Endodermal cell (in vitro differentiated cells): ENCODE results near the gene PAQR8. TPM values are rescaled to one million over a fixed set of nuclear protein-coding genes. Genes with fewer than 3 reads are reported as not detected.
"Not testable (repeated sequence)": the region's sequence is repeated elsewhere in the genome, so short reads cannot be mapped to it uniquely, and the experiment has no call there.

Experiments used
- DNase-seq: peaks from one replicate; pipeline ENCODE4 v3.0.0-alpha.2; 2017
- H3K27ac ChIP-seq: 2 replicates; pipeline ENCODE4 v1.5.1; 2013; ENCODE audit warnings: mild to moderate bottlenecking, low read depth, low read length, moderate library complexity
- H3K27me3 ChIP-seq: 2 replicates; pipeline ENCODE4 v1.6.1; 2013; ENCODE audit warnings: mild to moderate bottlenecking, low read length, moderate library complexity; ENCODE audit not compliant: insufficient read depth, control insufficient read depth, poor library complexity, severe bottlenecking
- H3K36me3 ChIP-seq: 2 replicates; pipeline ENCODE4 v1.7.0; 2013; ENCODE audit warnings: mild to moderate bottlenecking, low read length, moderate library complexity; ENCODE audit not compliant: control insufficient read depth, insufficient read depth
- H3K4me1 ChIP-seq: one replicate; pipeline ENCODE4 v1.7.0; 2013; ENCODE audit warnings: low read length; ENCODE audit not compliant: control insufficient read depth, insufficient read depth
- H3K4me3 ChIP-seq: 2 replicates; pipeline ENCODE4 v1.5.1; 2013; ENCODE audit warnings: mild to moderate bottlenecking, low read length, moderate library complexity
- H3K9ac ChIP-seq: 2 replicates; pipeline ENCODE4 v1.6.1; 2013; ENCODE audit warnings: mild to moderate bottlenecking, low read length, moderate library complexity; ENCODE audit not compliant: poor library complexity, severe bottlenecking; ENCODE audit errors: extremely low read depth
- H3K9me3 ChIP-seq: 2 replicates; pipeline ENCODE4 v1.6.1; 2013; ENCODE audit warnings: mild to moderate bottlenecking, low read length, moderate library complexity; ENCODE audit not compliant: control insufficient read depth
- H3K27ac Mint-ChIP-seq: 2 replicates; pipeline ENCODE4 v1.8.0; 2020; ENCODE audit warnings: mixed read lengths
- H3K27me3 Mint-ChIP-seq: 2 replicates; pipeline ENCODE4 v1.8.0; 2021; ENCODE audit warnings: mild to moderate bottlenecking, mixed read lengths; ENCODE audit not compliant: insufficient read depth
- H3K36me3 Mint-ChIP-seq: 2 replicates; pipeline ENCODE4 v1.8.0; 2020; ENCODE audit warnings: low read depth, mixed read lengths
- H3K4me1 Mint-ChIP-seq: 2 replicates; pipeline ENCODE4 v1.8.0; 2020; ENCODE audit warnings: mixed read lengths
- H3K4me3 Mint-ChIP-seq: 2 replicates; pipeline ENCODE4 v1.8.0; 2020; ENCODE audit warnings: mild to moderate bottlenecking, moderate library complexity, mixed read lengths
- H3K9me3 Mint-ChIP-seq: 2 replicates; pipeline ENCODE4 v1.8.0; 2020; ENCODE audit warnings: mild to moderate bottlenecking, mixed read lengths
- WGBS, 2 experiments: methylation state at CpG; one replicate each; pipeline versions ENCODE4 v1.1.5 to v1.1.7; 2013; ENCODE audit warnings: missing lambda C conversion rate in 2 of 2, mixed read lengths in 1 of 2; ENCODE audit not compliant: insufficient coverage in 1 of 2, insufficient read length in 1 of 2; 5-methylcytosine and 5-hydroxymethylcytosine counted together
- total RNA-seq, 2 donors: library from RNA; stranded (reverse); fragmentation: NEBNext Ultra II Directional in 1 of 2; extraction: Animal tissue kit (Norgen Biotek cat#: 25700) in 1 of 2; gene quantifications; 2 replicates in 1 of 2; 3 replicates in 1 of 2; pipeline ENCODE4 v1.2.1, GENCODE V29; 2021
- TF ChIP-seq, protein P1 (sequence below): fragments of 200-600 bp; sonication (generic); conservative IDR thresholded peaks from 2 replicates; pipeline ENCODE4 v1.5.0; 2021; ENCODE audit warnings: antibody characterized with exemption, mild to moderate bottlenecking

PAQR8 gene
- total RNA-seq, 2 donors from 2014 or later, result 5.9 to 6.7 TPM

DNA sequence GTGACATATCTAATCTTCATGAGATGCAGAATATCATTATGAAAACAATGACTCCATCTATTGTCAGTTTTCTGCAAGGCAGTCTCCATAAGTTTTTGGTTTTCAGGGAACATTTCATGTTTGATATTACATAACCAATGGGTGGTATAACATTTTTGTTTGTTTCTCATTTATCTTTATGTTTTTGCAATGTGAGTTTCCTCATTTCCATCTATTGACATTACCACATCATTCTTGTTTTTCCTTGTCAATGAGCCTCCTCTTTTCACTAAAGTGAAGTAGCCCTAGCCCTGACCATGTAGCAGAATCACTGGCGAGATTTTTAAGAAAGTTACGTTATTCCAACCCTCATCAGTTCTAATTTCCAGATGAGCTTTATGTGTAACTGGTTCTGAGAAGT, 62.6 kb downstream of the PAQR8 start:
- Mint-ChIP-seq H3K9me3 (no peaks in the 10 kb centered on the region), H3K27ac (no peak overlapping the region), H3K36me3 (peaks cover 12% of the 10 kb centered on the region), H3K4me3 (no peak overlapping the region), H3K27me3 (no peaks in the 10 kb centered on the region), H3K4me1 (no peaks in the 10 kb centered on the region)
- 80% methylated on average over 2 of the region's 2 CpGs; no CpG with 5 or more reads in 1 of the 2 experiments for WGBS, 2 experiments
- no peaks in the 10 kb centered on the region for H3K27me3 ChIP-seq
- no peak overlapping the region for H3K9ac ChIP-seq
- H3K4me1 ChIP-seq, result peaks cover 3% of the 10 kb centered on the region
- H3K27ac ChIP-seq, result no peak overlapping the region
- peaks cover 5% of the 10 kb centered on the region for H3K36me3 ChIP-seq
- H3K4me3 ChIP-seq, result no peak overlapping the region
- no peaks in the 10 kb centered on the region for H3K9me3 ChIP-seq
- DNase-seq, result no peak
- TF ChIP-seq, protein P1, sequence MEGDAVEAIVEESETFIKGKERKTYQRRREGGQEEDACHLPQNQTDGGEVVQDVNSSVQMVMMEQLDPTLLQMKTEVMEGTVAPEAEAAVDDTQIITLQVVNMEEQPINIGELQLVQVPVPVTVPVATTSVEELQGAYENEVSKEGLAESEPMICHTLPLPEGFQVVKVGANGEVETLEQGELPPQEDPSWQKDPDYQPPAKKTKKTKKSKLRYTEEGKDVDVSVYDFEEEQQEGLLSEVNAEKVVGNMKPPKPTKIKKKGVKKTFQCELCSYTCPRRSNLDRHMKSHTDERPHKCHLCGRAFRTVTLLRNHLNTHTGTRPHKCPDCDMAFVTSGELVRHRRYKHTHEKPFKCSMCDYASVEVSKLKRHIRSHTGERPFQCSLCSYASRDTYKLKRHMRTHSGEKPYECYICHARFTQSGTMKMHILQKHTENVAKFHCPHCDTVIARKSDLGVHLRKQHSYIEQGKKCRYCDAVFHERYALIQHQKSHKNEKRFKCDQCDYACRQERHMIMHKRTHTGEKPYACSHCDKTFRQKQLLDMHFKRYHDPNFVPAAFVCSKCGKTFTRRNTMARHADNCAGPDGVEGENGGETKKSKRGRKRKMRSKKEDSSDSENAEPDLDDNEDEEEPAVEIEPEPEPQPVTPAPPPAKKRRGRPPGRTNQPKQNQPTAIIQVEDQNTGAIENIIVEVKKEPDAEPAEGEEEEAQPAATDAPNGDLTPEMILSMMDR, result no peak

DNA sequence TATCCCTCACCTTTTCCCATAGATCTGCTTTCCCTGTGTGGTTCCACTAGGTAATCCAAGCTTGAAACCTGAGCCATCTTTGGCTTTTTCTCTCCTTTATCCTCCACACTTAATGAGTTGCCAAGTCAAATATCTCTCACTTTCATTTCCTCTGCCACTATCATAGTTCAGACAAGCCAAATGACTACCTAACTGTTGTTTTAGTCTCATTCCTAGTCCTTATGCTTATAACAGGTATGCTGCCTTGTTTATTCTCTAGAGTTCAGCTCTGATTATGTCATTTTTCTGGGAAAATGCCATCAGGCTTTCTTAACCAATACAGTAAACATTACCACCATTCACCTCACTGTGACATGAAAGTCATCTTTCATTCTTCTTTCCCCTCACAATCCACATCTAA, 64.7 kb downstream of the PAQR8 start:
- DNase-seq, result no peak
- Histone ChIP-seq H3K9ac (no peak overlapping the region), H3K9me3 (no peaks in the 10 kb centered on the region), H3K4me3 (no peak overlapping the region), H3K27ac (no peak overlapping the region), H3K36me3 (peaks cover 5% of the 10 kb centered on the region), H3K27me3 (no peaks in the 10 kb centered on the region), H3K4me1 (peaks cover 3% of the 10 kb centered on the region)
- Mint-ChIP-seq H3K27ac (no peak overlapping the region), H3K4me1 (no peaks in the 10 kb centered on the region), H3K27me3 (no peaks in the 10 kb centered on the region), H3K9me3 (no peaks in the 10 kb centered on the region), H3K4me3 (no peak overlapping the region), H3K36me3 (peaks cover 19% of the 10 kb centered on the region)
- TF ChIP-seq, protein P1, result no peak

DNA sequence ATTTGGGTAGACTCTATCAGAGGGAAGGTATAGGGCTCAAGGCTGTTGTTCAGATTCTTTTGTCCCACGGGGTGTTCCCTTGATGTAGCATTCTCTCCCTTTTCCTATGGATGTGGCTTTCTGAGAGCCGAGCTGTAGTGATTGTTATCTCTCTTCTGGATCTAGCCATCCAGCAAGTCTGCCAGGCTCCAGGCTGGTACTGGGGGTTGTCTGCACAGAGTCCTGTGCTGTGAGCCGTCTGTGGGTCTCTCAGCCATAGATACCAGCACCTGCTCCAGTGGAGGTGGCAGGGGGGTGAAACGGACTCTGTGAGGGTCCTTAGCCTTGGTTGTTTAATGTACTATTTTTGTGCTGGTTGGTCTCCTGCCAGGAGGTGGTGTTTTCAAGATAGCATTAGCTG, 71.3 kb downstream of the PAQR8 start:
- not testable (repeated sequence) for H3K4me1 ChIP-seq
- WGBS, 2 experiments, result 91 to 100% methylated on average over 1 to 4 of the region's 4 CpGs

DNA sequence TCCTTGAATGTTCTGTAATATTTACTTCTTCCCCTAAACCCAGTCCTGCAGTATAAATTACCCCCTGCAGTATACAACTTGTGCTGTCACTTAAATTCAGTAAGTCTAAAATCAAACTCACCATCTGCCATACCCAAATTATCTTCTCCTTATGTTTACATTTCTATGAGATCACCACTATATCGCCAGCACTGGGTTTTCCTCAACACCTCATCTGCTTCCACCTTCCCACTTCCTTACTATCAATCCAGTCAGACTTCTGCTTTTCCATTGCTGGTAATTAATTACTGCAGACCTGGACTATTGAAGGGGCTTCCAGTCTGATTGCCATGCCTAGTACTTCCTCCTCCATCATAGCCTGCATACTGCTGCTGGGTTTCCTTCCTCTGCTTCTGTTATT, 73.4 kb downstream of the PAQR8 start:
- Mint-ChIP-seq H3K27ac (no peak overlapping the region), H3K4me3 (no peak overlapping the region), H3K36me3 (peaks cover 6% of the 10 kb centered on the region), H3K4me1 (no peaks in the 10 kb centered on the region), H3K9me3 (no peaks in the 10 kb centered on the region), H3K27me3 (no peaks in the 10 kb centered on the region)
- Histone ChIP-seq H3K9me3 (no peaks in the 10 kb centered on the region), H3K27me3 (no peaks in the 10 kb centered on the region), H3K4me3 (no peak overlapping the region), H3K9ac (no peak overlapping the region), H3K36me3 (peaks cover 7% of the 10 kb centered on the region), H3K27ac (no peak overlapping the region), H3K4me1 (no peaks in the 10 kb centered on the region)
- 95 to 100% methylated on average over 1 of the region's 1 CpG for WGBS, 2 experiments
- DNase-seq, result no peak
- TF ChIP-seq, protein P1, result no peak

More for the DNA sequence above, 71.3 kb downstream of the PAQR8 start:
- H3K27me3 ChIP-seq, H3K4me3 ChIP-seq, H3K27me3 Mint-ChIP-seq, H3K9me3 ChIP-seq, H3K4me3 Mint-ChIP-seq, DNase-seq, H3K9ac ChIP-seq, H3K36me3 ChIP-seq, H3K9me3 Mint-ChIP-seq, H3K27ac ChIP-seq, H3K4me1 Mint-ChIP-seq: not testable (repeated sequence)
- H3K27ac Mint-ChIP-seq, result peak overlapping the region; percentile 22
- H3K36me3 Mint-ChIP-seq, result peaks cover 18% of the 10 kb centered on the region
